Right hindlimb (tissue), 1 donor: ENCODE results near the gene SH3PXD2B.
A peak's percentile ranks its signal among the peaks of the same experiment; 100 is the strongest.

Experiments
- DNase-seq: peaks from one replicate; pipeline ENCODE4 v3.0.0-alpha.2; 2018

Gene SH3PXD2B

GRCh38 chr5:172452398-172453205 is 1.7 kb downstream of the SH3PXD2B start:
- peak; percentile 77 for DNase-seq

- DNase-seq = no peak
Measured at GRCh38 chr5:172451771-172452197, 2.5 kb downstream of the SH3PXD2B start.

- DNase-seq = no peak
Measured at GRCh38 chr5:172450861-172451695, 3.2 kb downstream of the SH3PXD2B start.

- no peak for DNase-seq
Measured at GRCh38 chr5:172450453-172450852, 3.9 kb downstream of the SH3PXD2B start.

GRCh38 chr5:172448999-172449398 is 5.3 kb downstream of the SH3PXD2B start:
- peak; percentile 13 for DNase-seq

GRCh38 chr5:172447646-172448365 is 6.5 kb downstream of the SH3PXD2B start:
- peak; percentile 4 for DNase-seq

GRCh38 chr5:172446336-172447051 is 7.8 kb downstream of the SH3PXD2B start:
- peak; percentile 69 for DNase-seq

- DNase-seq = no peak
Measured at GRCh38 chr5:172445866-172446265, 8.5 kb downstream of the SH3PXD2B start.

GRCh38 chr5:172444626-172445365 is 9.5 kb downstream of the SH3PXD2B start:
- DNase-seq = no peak

GRCh38 chr5:172444110-172444510 is 10.2 kb downstream of the SH3PXD2B start:
- no peak for DNase-seq

GRCh38 chr5:172443441-172444109 is 10.8 kb downstream of the SH3PXD2B start:
- peak; percentile 78 for DNase-seq

- DNase-seq = no peak
Measured at GRCh38 chr5:172442592-172442991, 11.7 kb downstream of the SH3PXD2B start.

GRCh38 chr5:172441262-172441751 is 13.0 kb downstream of the SH3PXD2B start:
- DNase-seq = no peak

GRCh38 chr5:172440486-172440885 is 13.8 kb downstream of the SH3PXD2B start:
- DNase-seq = no peak

- peak; percentile 85 for DNase-seq
Measured at GRCh38 chr5:172439785-172440477, 14.4 kb downstream of the SH3PXD2B start.

GRCh38 chr5:172438319-172438668 is 16.0 kb downstream of the SH3PXD2B start:
- DNase-seq = no peak

GRCh38 chr5:172437445-172438318 is 16.6 kb downstream of the SH3PXD2B start:
- DNase-seq = peak; percentile 68

- no peak for DNase-seq
Measured at GRCh38 chr5:172436879-172437369, 17.4 kb downstream of the SH3PXD2B start.
